OCI-LY3 (cell line): ENCODE measurements around the gene ACSF2.

Experiments used
- H2AFZ ChIP-seq: fragments of 200-600, 300-600 bp; shearing (Covaris generic); 2 replicates; pipeline ENCODE4 v1.6.0; 2014; ENCODE audit warnings: antibody characterized with exemption, low read depth, low read length
- H3K27ac ChIP-seq: fragments of 200-600, 300-600 bp; sonication (generic); 2 replicates; pipeline ENCODE4 v1.5.1; 2014; ENCODE audit warnings: mild to moderate bottlenecking, low read length, moderate library complexity, mixed read lengths
- H3K27me3 ChIP-seq: fragments of 200-600, 300-600 bp; sonication (generic); 2 replicates; pipeline ENCODE4 v1.6.1; 2014; ENCODE audit warnings: low read depth, low read length, mixed read lengths
- H3K36me3 ChIP-seq: fragments of 200-600, 300-600 bp; sonication (generic); replicated peaks from 2 replicates; pipeline ENCODE3; 2014; ENCODE audit warnings: low read depth, low read length, mixed read lengths
- H3K4me1 ChIP-seq: fragments of 300-600, 200-600 bp; sonication (generic); 2 replicates; pipeline ENCODE4 v1.6.1; 2014; ENCODE audit warnings: low read length, mixed read lengths
- H3K4me2 ChIP-seq: fragments of 200-600, 300-600 bp; sonication (generic); 2 replicates; pipeline ENCODE4 v1.6.1; 2014; ENCODE audit warnings: low read length, mixed read lengths
- H3K4me3 ChIP-seq: fragments of 300-600, 200-600 bp; sonication (generic); 2 replicates; pipeline ENCODE4 v1.5.1; 2014; ENCODE audit warnings: antibody characterized with exemption, mild to moderate bottlenecking, low read length, moderate library complexity
- H3K79me2 ChIP-seq: fragments of 300-600, 200-600 bp; shearing (Covaris generic); 2 replicates; pipeline ENCODE4 v1.6.1; 2014; ENCODE audit warnings: mild to moderate bottlenecking, low read length, mixed read lengths
- H3K9ac ChIP-seq: fragments of 300-600, 200-600 bp; shearing (Covaris generic); 2 replicates; pipeline ENCODE4 v1.6.0; 2014; ENCODE audit warnings: mild to moderate bottlenecking, low read length, moderate library complexity
- H3K9me3 ChIP-seq: fragments of 200-600, 300-600 bp; shearing (Covaris generic); 2 replicates; pipeline ENCODE4 v1.6.1; 2014; ENCODE audit warnings: low read length, mixed read lengths; ENCODE audit not compliant: insufficient read depth
- H4K20me1 ChIP-seq: fragments of 200-600, 300-600 bp; sonication (generic); 2 replicates; pipeline ENCODE4 v1.6.1; 2016; ENCODE audit warnings: low read length, mixed read lengths; ENCODE audit not compliant: insufficient read depth
- EZH2phosphoT487 ChIP-seq: fragments of 200-600 bp; shearing (Covaris generic); IDR thresholded peaks from 2 replicates; pipeline ENCODE4 v1.6.1; 2018; ENCODE audit warnings: antibody characterized with exemption, mixed run types, low read depth
- TF ChIP-seq, protein P1 (sequence below): fragments of 200-600, 300-600 bp; sonication (generic); IDR thresholded peaks from 2 replicates; pipeline ENCODE4 v1.5.1; 2014; ENCODE audit warnings: antibody characterized with exemption, low read length, low read depth

ACSF2 gene

DNA sequence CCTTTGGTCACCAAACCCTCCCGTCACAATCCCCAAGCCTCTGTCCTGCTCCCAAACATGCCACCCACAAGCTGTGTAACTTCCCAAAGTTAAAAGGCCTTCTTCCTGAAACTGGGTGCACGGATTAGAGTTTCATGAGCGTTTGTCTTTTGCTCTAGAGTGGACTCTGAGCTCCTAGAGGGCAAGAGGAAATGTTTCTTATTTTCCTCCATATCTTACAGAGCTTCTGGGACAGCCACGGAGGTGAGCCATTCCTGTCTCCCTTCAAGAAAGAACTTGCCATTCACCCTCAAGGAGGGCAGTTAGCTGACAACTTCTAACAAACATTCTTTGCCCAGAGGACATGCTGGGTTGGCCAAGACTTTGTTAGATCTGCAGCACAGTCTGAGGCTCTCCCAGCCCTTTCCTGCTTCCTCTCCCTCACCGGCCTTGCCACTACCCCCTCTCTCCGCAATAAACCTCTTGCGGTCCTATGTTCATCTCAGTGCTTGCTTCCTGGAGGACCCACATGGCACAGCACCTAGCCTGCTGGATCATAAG is 79.6 kb downstream of the ACSF2 start:
- H3K4me1 ChIP-seq, result peaks cover 17% of the 10 kb centered on the region
- no peak overlapping the region for H3K4me2 ChIP-seq
- no peaks in the 10 kb centered on the region for H3K9me3 ChIP-seq
- 0 out of 2 replicates have a peak, but pooled peaks cover 3% of the 10 kb centered on the region for H3K27me3 ChIP-seq
- H2AFZ ChIP-seq, result no peak overlapping the region
- H3K36me3 ChIP-seq, result peaks cover 3% of the 10 kb centered on the region
- no peak overlapping the region for H3K27ac ChIP-seq
- H3K4me3 ChIP-seq, result no peak overlapping the region
- H3K79me2 ChIP-seq, result peaks cover 18% of the 10 kb centered on the region
- TF ChIP-seq, protein P1, sequence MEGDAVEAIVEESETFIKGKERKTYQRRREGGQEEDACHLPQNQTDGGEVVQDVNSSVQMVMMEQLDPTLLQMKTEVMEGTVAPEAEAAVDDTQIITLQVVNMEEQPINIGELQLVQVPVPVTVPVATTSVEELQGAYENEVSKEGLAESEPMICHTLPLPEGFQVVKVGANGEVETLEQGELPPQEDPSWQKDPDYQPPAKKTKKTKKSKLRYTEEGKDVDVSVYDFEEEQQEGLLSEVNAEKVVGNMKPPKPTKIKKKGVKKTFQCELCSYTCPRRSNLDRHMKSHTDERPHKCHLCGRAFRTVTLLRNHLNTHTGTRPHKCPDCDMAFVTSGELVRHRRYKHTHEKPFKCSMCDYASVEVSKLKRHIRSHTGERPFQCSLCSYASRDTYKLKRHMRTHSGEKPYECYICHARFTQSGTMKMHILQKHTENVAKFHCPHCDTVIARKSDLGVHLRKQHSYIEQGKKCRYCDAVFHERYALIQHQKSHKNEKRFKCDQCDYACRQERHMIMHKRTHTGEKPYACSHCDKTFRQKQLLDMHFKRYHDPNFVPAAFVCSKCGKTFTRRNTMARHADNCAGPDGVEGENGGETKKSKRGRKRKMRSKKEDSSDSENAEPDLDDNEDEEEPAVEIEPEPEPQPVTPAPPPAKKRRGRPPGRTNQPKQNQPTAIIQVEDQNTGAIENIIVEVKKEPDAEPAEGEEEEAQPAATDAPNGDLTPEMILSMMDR, result no peak
- TF ChIP-seq EZH2phosphoT487, result no peak
- no peak overlapping the region for H3K9ac ChIP-seq
- H4K20me1 ChIP-seq, result no peaks in the 10 kb centered on the region

DNA sequence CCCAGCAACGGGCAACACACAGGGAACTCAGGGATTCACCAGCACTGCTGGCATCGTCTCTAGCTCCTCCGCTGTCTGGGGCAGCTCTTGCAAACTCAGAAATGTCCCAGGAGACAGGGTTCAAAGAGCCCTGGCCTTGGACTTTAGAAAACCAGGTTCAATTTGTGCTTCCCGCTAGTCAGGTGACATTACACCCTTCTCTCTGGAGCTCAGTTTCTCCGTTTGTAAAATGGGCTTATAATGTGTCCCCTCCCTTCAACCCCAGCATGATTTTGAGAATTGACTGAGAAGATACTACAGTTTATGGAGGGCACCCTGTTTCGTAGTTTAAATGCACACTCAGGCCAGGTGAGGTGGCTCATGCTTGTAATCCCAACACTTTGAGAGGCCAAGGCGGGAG is 80.3 kb downstream of the ACSF2 start:
- Histone ChIP-seq H3K27me3 (0 out of 2 replicates have a peak, but pooled peaks cover 3% of the 10 kb centered on the region), H3K9ac (no peak overlapping the region)

DNA sequence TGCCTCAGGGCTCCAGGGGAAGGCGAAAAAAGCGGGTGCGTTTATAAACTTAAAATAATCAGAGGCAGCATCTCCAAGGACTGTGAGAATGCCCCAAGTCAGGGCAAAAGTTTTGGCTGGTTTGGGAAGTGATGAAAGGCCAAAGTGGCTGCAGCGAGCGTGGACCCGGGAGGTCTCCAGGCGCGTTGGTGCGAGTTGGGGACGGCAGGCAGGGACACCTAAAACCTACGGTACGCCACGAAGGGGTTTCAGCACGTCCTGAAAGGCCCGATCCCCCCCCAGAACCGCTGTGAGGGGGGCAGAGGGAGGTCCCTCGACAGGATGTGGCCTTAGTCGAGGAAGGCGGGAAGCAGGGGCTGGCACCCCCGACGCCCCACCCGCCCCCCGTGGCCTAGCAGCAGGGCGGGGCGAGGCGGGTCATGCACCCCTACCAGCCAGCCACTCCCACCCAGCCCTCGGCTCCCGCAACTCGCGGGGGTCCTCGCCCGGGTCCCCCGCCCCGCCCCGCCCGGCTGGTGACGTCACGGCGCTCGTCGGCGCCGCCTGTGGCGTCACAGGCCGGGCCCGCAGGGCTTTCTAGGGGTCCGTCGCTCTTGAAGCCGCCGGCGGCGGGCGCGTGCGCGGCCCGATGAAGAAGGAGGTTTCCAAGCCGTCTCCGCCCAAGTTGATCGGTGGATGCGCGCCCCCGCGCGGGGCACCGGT is 82.0 kb downstream of the ACSF2 start, which contains the start of gene MYCBPAP:
MYCBPAP (plus strand) TSS at position 569 of the 702 bp plus-strand sequence. CDS start 236 bp downstream, outside the sequence.
- Histone ChIP-seq H4K20me1 (no peaks in the 10 kb centered on the region), H3K4me2 (peak within 1 kb of the TSS; percentile 93), H3K9me3 (no peaks in the 10 kb centered on the region), H3K4me1 (peaks cover 36% of the 10 kb centered on the region), H3K36me3 (peaks cover 3% of the 10 kb centered on the region), H3K27me3 (0 out of 2 replicates have a peak, but pooled peaks cover 3% of the 10 kb centered on the region), H3K9ac (peak within 1 kb of the TSS; percentile 91), H2AFZ (peak within 1 kb of the TSS; percentile 96), H3K79me2 (peaks cover 18% of the 10 kb centered on the region), H3K27ac (peak within 1 kb of the TSS; percentile 64), H3K4me3 (peak within 1 kb of the TSS; percentile 93)
- TF ChIP-seq EZH2phosphoT487, result no peak
- TF ChIP-seq, protein P1, result peak; percentile 31; the same call in 1 of the 2 replicates

More for the DNA sequence above, 80.3 kb downstream of the ACSF2 start:
- TF ChIP-seq, protein P1, result no peak
- TF ChIP-seq EZH2phosphoT487, result no peak
- Histone ChIP-seq H3K4me2 (no peak overlapping the region), H3K79me2 (peaks cover 18% of the 10 kb centered on the region), H3K27ac (no peak overlapping the region), H2AFZ (no peak overlapping the region), H4K20me1 (no peaks in the 10 kb centered on the region), H3K4me1 (peaks cover 21% of the 10 kb centered on the region), H3K9me3 (no peaks in the 10 kb centered on the region), H3K4me3 (no peak overlapping the region), H3K36me3 (peaks cover 3% of the 10 kb centered on the region)
